Measurements from ENCODE around the gene PAPOLB. TPM values are rescaled to one million over a fixed set of nuclear protein-coding genes. Genes with fewer than 3 reads are reported as not detected.

Gene PAPOLB
- total RNA-seq, 2 donors from 2014 or later, result 0.11 to 0.28 TPM

DNA sequence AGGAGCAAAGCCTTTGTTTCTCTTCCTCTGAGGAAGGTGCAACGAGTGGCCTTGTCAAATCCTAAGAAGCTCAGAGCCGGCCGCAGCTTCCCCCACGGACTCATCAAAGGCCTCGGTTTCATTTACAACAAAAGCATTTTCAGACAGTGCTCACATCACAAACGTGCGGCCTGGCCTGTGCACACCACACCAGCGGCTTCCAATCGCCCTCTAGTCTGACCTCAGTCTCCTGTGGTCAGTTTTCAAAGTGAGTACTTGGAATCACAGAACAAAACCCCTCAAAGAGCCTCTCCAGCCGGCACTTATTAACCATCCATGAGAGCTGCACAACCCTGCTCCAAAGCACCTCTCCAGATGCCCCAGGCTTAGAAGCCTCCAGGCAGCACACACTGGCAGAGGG is 18.4 kb upstream of the PAPOLB start:
- peak overlapping the region; percentile 1 to 5 for H3K27ac ChIP-seq
- no peaks in the 10 kb centered on the region for H3K27me3 ChIP-seq
- TF ChIP-seq, protein P1, sequence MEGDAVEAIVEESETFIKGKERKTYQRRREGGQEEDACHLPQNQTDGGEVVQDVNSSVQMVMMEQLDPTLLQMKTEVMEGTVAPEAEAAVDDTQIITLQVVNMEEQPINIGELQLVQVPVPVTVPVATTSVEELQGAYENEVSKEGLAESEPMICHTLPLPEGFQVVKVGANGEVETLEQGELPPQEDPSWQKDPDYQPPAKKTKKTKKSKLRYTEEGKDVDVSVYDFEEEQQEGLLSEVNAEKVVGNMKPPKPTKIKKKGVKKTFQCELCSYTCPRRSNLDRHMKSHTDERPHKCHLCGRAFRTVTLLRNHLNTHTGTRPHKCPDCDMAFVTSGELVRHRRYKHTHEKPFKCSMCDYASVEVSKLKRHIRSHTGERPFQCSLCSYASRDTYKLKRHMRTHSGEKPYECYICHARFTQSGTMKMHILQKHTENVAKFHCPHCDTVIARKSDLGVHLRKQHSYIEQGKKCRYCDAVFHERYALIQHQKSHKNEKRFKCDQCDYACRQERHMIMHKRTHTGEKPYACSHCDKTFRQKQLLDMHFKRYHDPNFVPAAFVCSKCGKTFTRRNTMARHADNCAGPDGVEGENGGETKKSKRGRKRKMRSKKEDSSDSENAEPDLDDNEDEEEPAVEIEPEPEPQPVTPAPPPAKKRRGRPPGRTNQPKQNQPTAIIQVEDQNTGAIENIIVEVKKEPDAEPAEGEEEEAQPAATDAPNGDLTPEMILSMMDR (IDR thresholded peaks at IDR 0.05), result no peak
- DNase-seq (ENCODE audit: low spot score), result no peak
- H3K9me3 ChIP-seq, result no peaks in the 10 kb centered on the region
- peaks cover 0 to 26% of the 10 kb centered on the region in 2 donors for H3K4me1 ChIP-seq
- peaks cover 14% of the 10 kb centered on the region for H3K36me3 ChIP-seq
- peak overlapping the region in 1 of 2 donors; percentile 24 for H3K4me3 ChIP-seq

DNA sequence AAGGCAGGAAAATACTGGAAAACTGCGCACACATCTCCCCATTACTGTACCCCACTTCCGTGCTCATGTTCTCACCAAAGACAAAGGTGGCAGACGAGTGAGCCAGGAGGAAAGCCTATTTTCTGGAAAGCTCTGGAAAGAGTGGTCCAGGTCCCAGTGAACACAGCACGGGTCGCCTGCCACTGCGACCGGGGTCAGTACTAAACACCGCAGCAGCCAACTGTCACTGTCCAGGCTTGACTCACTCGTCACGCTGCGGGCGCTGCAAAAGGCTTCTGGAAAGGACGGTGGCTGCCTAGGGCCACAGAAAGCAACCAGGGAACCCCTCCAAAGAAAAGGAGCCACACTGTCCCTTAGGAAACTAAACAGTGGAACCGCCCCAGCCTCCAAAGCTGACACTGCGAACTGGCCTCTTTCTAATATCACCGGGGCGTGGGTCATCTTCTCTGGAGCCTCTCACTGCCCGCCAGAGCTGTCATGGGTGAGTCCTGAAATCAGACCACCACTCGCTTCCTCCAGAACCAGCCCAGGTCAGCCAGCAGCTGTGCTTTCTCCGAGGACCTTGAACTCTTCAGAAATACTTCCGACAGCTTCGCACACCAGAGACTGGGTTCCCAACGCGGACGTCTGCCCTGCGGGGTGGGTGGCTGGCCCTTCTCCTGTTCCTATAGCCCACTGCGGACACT is 17.7 kb upstream of the PAPOLB start:
- peak overlapping the region in 1 of 2 donors; percentile 24 for H3K4me3 ChIP-seq
- H3K36me3 ChIP-seq, result peaks cover 14% of the 10 kb centered on the region
- TF ChIP-seq, protein P1 (IDR thresholded peaks at IDR 0.05), result no peak
- H3K9me3 ChIP-seq, result no peaks in the 10 kb centered on the region
- no peaks in the 10 kb centered on the region for H3K27me3 ChIP-seq
- H3K4me1 ChIP-seq, result peaks cover 0 to 26% of the 10 kb centered on the region in 2 donors
- H3K27ac ChIP-seq, result peak overlapping the region; percentile 1 to 5
- no peak for DNase-seq (ENCODE audit: low spot score)

DNA sequence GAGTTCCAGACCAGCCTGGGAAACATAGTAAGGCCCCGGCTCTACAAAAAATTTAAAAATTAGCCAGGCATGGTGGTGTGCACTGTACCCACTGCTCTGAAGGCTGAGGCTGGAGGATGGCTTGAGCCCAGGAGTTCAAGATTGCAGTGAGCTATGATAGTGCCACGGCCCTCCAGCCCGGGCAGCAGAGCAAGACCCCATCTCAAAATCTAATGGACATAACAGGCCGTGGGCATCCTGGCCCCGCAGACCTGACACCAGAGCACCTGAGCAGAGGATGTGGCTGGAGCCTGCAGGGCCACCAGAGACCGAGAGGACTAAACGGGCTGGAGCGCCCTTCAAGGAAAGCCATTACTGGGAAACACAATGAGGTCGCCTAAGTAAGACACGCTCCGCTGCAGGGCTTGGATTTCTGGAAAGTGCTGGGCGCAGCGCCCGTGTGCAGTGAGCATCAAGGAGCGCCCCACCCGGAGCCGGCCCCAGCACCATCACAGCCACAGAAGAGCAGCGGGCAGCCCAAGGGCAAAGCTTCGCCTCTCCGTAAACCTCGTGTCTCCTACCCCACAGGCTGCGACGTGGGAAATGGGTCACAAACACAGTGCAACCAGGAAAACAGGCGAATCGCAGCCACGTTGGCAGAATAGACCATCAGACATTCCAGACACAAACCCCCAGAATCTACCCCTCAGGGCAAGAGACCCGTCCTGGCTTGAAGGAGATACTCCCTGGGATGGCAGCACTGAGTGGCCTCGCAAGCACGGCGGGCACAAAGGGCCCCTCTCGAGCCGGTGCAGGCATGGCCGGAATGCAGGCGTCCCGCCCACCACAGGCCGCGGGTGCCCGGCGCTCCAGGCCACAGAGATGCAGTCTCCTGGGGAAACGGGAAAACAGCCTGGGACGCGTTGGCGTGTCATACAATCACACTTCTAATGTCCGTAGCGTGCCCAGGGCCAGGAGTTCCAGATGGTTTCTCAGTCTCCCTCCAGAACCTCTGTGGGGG is 16.8 kb upstream of the PAPOLB start:
- peaks cover 14% of the 10 kb centered on the region for H3K36me3 ChIP-seq
- TF ChIP-seq, protein P1 (IDR thresholded peaks at IDR 0.05), result no peak
- peak overlapping the region in 1 of 2 donors; percentile 24 for H3K4me3 ChIP-seq
- peaks cover 0 to 26% of the 10 kb centered on the region in 2 donors for H3K4me1 ChIP-seq
- H3K9me3 ChIP-seq, result no peaks in the 10 kb centered on the region
- DNase-seq (ENCODE audit: low spot score), result no peak
- no peaks in the 10 kb centered on the region for H3K27me3 ChIP-seq
- H3K27ac ChIP-seq, result peak overlapping the region in 1 of 2 donors; percentile 1

DNA sequence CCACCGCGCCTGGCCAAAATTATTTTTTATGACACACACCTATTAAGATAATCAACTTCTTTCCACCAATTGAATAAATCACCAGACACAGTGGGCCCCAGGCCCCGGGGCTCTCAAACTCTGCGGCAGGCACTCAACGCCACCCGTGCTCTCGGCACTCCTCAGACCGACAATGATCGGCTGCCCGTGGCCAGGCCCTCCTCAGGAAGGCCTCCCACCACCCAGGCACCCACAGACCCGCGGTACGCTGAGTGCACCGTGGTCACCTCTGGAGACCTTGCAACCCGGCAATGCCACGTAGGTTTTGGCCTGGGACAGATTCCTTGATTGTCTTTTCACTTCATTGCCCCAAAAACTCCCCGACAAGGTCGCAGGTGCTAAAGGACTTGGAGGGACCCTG is 14.8 kb upstream of the PAPOLB start:
- TF ChIP-seq, protein P1 (IDR thresholded peaks at IDR 0.05), result no peak

DNA sequence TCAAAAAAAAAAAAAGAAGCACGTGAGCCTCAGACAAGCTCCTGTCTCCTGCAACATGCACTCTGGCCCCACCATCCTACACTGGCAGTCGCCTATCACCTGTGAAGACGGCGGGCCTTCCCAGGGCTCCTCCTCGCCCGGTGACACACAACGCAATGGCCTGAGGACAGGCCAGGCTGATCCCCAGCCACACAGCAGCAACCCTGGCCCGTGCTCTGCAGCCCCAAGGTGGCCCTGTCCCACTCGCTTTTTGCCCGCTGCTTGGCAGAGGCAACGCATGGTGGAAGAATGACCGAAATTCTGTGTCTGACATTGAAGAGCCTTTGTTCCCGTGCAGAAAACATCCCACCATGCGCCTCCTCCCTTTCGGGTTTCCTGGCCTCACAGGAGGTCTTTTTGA is 13.6 kb upstream of the PAPOLB start:
- Histone ChIP-seq H3K27ac (no peak overlapping the region), H3K36me3 (peaks cover 14% of the 10 kb centered on the region)
- no peak for DNase-seq (ENCODE audit: low spot score)

More for the DNA sequence above, 14.8 kb upstream of the PAPOLB start:
- Histone ChIP-seq H3K27ac (no peak overlapping the region), H3K9me3 (no peaks in the 10 kb centered on the region), H3K36me3 (peaks cover 14% of the 10 kb centered on the region), H3K4me1 (peaks cover 0 to 35% of the 10 kb centered on the region in 2 donors), H3K27me3 (no peaks in the 10 kb centered on the region), H3K4me3 (no peak overlapping the region)
- DNase-seq (ENCODE audit: low spot score), result no peak

More for the DNA sequence above, 13.6 kb upstream of the PAPOLB start:
- H3K4me3 ChIP-seq, result no peak overlapping the region
- H3K4me1 ChIP-seq, result peaks cover 0 to 34% of the 10 kb centered on the region in 2 donors
- no peaks in the 10 kb centered on the region for H3K27me3 ChIP-seq
- no peaks in the 10 kb centered on the region for H3K9me3 ChIP-seq
- TF ChIP-seq, protein P1 (IDR thresholded peaks at IDR 0.05), result no peak

Measured in right atrium auricular region (tissue), 2 donors.